CD4-positive, alpha-beta T cell treated with Interferon alpha-2 for 1 hour (primary cell): ENCODE data around the gene TMEM151A.
"Not testable (repeated sequence)": the region's sequence is repeated elsewhere in the genome, so short reads cannot be mapped to it uniquely, and the experiment has no call there.

Experiments used
- DNase-seq, 2 donors: peaks; one replicate each; pipeline ENCODE4 v3.0.0-alpha.2; 2020 to 2022

Gene TMEM151A

DNA sequence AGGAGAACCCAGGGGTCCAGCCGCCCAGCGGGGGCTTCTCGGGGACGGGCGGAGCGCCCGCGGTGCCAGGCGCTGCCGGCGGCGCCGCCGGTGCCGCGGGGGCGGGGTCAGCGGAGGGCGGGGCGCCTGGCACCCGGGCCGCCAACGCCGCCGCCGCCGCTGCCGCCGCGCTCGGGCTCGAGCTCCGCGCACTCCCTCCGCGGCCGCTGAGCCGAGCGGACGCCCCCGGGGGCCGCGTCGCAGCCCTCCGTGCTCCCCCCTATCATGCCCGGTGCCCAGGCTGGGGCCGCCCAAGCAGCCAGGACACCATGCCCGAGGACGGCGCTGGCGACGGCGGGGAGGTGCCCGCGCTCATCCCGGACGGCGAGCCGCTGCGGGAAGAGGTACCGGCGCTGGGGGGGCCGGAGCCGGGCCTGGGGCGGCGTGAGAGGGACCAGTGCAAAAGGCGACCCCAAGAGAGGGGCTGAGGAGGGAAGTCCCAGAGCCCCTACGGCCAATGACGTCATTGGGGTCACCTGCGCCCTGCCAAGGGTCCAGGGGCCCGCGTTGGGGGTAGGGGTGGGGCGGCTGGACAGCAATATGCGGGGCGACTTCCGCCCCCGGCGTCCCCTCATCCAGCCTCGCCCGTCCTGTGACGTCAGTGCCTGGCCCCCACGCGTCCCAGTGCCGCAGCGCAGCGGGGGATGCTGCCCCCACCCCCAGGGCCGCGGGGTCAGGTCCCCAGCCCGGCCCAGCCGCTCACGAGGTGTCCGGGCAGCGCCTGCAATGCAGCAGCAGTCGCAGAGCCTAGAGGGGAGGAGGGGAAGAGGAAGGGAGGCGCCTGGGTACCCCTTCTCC is at the start of gene TMEM151A:
Gene TMEM151A, plus strand, starts transcription at position 189 of the 837 bp plus-strand sequence. Its CDS starts 120 bp downstream, at position 309.
- DNase-seq = no peak

- no peak for DNase-seq
These were observed 49.5 kb upstream of the TMEM151A start for GRCh38 chr11:66242095-66242765.

DNA sequence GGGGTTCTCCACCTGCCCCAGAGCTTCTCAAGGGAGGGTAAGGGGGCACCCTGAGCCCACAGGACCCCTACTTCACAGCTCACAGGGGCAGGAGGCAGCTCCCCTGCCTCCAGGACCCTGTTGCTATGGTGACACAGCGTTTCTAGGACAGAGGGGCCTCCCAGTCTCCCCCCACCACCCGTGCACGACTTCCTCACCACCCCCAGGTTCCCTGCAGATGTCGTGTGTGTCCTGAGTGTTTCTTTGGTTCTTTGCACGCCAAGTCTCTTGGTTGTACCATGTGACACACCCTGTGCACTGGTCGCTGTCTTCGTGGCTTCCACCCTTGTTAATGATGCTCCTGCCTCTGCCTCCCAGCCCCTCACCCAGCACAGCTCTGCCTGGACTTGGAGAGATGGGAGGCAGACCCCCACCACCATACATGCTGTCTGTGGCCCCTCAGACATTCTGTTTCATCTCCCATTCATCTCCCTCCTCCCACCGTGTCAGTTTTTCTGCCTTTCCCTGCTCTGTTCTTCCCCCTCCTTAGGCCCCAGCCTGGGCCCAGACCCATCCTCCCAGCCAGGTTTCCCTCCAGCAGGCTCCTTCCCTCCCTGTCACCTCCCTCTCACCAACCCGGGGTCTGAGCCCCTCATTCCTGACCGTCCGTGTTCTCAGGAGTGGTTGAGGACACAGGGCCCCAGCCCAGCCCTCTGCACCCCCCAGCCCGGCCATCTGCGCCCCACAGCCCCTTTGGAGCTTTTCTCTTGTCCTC is 47.7 kb upstream of the TMEM151A start:
- no peak for DNase-seq

DNA sequence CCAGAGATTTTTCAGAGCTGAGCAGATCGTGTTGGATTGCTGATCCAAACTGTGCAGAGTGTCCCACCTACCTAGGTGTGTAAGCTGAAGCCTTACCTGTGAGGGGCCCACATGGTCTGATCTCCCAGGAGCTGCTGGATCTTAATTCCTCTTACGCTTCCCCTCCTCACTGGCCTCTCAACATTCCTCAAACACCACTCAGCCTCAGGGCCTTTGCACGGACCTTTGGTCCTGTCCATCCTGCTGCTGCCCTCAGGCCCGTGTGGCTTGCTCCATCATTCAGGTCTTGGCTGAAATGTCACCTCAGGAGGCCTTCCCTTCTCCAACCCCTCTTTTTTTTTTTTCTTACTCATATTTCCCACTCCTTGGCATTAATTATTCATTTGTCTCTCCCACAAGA is 44.4 kb upstream of the TMEM151A start:
- DNase-seq = no peak

DNA sequence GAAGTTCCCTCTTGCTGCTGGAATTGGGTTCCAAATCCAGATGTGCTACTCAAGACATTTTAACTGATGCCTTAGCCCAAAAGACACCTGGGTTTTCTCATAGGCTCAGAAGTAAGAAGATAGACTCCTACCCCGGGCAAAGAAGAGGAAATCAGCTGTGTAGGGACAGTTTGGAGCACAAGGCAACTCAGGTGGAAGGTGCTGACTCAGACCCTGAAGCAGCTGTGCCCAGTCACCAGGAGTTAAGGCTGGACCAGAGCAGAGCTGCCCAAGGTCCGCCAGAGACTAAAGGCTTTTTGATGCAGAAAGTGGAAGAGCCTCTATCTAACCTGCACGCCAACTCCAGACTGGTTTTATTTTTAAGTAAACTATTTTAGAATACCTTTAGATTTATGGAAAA is 43.9 kb upstream of the TMEM151A start:
- no peak for DNase-seq

DNA sequence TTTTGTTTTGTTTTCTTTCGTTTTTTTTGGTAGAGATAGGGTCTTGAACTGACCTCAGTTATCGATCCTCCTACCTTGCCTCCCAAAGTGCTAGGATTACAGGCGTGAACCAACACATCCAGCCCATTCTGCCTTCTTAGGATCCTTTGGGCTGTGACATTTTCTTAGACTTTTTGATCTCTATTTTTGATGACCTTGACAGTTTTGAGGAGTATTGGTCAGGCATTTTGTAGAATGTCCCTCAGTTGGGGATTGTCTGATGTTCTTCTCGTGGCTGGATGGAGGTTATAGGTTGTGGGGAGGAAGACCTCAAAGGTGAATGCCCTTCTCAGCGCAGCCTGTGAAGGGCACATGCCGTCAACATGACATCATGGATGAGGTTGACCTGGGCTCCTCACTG is 42.8 kb upstream of the TMEM151A start:
- no peak for DNase-seq

- no peak for DNase-seq
These were observed 39.9 kb upstream of the TMEM151A start for GRCh38 chr11:66251809-66252208.

GRCh38 chr11:66253081-66253480 is 38.6 kb upstream of the TMEM151A start:
- not testable (repeated sequence) for DNase-seq

- no peak for DNase-seq
These were observed 33.2 kb upstream of the TMEM151A start for GRCh38 chr11:66258473-66258893.

DNA sequence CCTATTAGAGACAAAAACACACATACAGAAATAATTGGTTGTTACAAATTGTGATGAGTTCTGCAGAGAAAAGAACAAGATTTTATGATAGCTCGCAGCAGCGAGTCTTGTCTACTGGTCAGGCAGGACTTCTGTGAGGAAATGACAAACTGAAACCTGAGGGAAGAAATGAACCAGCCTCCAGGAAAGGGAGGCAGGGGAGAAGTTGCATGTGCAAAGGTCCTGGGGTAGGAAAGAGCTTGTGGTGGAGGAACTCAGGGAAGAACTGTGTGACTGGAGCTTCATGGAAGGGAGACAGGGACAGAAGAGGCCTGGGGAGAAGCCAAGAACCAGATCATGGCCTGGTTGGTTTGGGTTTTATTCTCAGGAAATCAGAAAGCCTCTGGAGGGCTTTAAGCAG is 32.5 kb upstream of the TMEM151A start:
- no peak for DNase-seq

DNA sequence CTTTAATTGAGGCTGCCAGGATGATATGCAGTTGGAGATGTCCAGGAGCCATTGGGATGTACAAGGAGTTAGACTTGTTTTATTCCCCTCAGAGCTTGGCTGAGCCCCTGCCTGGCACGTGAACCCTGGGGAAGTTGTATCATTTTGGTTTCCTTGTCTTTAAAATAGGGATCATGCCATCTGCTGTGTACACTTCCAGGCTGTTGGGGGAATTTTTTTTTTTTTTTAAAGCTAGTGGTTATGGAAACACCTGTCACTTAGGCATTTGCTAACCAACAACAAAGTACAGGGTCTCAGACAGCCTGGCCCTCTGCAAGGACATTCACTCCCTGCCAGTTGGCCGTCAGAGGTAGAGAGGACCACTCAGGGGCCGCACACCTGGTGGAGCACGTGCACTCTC is 31.7 kb upstream of the TMEM151A start:
- no peak for DNase-seq

DNA sequence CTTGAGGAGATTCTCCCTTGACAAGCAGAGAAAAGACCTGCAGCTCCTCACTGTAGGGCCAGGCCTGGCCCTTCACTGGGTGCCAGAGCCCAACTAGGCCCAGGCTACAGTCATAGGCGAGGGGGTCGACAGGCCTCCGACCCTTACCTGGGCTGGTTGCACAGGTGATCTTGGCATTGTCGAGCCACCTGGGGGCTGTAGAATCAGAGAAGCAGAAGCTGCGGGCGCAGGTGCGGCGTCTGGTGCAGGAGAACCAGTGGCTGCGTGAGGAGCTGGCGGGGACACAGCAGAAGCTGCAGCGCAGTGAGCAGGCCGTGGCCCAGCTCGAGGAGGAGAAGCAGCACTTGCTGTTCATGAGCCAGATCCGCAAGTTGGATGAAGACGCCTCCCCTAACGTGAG is 30.1 kb upstream of the TMEM151A start:
- no peak for DNase-seq

DNA sequence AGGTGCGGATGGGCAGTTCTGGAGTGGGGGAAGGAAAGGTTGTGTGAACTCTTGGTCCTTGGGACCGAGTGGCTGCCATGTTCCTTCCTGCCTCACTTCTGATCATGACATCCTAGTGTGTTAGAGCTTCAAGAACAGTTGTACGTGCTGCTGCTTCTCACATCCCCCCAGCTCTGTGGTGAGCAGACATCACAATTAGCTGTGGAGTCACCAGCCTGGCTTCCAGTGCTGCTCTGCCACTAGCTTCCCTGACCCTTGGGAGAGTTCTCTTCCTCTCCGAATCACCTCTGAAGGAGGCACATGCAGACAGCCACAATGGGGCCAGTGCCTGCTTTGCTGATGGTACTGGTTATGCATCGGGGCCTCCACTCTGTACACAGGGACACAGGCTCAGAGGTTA is 29.5 kb upstream of the TMEM151A start:
- no peak for DNase-seq

DNA sequence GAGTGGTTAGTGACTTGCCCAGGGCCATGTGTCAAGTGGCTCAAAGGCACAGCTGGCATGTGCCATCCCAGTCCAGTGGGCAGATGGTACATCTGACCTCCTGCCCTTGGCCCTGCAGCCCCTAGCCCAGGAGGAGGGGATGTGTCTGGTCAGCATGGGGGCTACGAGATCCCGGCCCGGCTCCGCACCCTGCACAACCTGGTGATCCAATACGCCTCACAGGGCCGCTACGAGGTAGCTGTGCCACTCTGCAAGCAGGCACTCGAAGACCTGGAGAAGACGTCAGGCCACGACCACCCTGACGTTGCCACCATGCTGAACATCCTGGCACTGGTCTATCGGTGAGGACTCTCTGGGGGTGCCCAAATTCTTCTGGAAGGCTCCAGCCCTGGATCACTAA is 29.0 kb upstream of the TMEM151A start:
- DNase-seq = no peak

- DNase-seq = no peak
These were observed 28.5 kb upstream of the TMEM151A start for GRCh38 chr11:66263231-66263630.

DNA sequence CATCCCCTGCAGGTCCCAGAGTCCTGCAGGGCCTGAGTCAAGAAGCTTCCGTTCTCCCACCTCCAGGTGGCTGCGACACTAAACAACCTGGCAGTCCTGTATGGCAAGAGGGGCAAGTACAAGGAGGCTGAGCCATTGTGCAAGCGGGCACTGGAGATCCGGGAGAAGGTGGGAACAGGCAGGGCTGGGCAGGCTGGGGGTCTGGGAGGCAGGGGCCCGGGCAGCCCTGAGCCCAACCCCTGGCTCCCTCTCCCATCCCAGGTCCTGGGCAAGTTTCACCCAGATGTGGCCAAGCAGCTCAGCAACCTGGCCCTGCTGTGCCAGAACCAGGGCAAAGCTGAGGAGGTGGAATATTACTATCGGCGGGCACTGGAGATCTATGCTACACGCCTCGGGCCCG is 27.9 kb upstream of the TMEM151A start:
- no peak for DNase-seq

GRCh38 chr11:66264383-66264782 is 27.3 kb upstream of the TMEM151A start:
- DNase-seq = no peak

- DNase-seq = peak in 1 of 2 donors; percentile 41
These were observed 26.8 kb upstream of the TMEM151A start for GRCh38 chr11:66264914-66265313.

- no peak for DNase-seq
These were observed 25.9 kb upstream of the TMEM151A start for GRCh38 chr11:66265531-66266377.

DNA sequence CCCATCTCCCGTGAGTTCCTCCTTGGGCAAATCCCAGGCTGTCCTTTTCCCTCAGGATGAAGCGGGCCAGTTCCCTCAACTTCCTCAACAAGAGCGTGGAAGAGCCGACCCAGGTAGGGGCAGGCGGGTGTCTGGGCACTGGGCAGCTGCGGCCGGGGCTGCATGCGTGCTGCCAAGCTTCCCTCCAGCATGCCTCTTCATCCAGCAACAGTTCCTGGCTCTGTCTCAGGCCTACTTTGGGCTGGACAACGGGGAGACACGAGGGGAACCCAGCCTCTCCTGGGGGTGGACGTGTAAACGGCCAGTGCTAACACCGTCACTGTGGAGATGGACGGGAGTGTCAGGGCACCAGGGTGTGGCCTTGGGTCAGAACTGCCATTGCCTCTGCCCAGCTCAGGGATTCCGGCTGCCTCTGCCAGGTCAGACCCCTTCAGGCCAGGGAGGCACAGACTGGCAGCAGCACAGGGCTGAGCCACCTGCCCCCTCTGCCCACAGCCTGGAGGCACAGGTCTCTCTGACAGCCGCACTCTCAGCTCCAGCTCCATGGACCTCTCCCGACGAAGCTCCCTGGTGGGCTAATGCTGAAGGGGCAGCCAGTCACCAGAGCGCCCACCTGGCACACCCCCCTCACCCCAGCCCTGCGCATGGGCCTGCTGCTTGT is 25.2 kb upstream of the TMEM151A start:
- DNase-seq = no peak

DNA sequence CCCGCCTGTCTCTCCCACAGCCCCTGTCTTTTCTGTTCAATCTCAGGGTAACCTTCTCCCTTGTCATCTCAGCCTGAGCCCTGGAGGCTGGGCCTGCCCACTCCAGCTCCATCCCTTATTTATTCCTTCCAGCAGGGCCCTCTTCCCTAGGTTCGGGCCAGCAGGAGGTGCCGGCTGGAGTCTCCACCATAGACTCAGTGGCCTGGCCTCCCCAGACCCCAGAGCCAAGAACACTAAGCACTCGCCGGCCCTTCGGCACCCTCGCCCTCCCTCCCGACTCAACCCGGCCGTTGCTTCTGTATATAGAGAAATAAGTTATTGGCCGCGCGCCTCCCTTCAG is 24.7 kb upstream of the TMEM151A start:
- no peak for DNase-seq
